NCI-H2081 treated with DMSO at 0.1 percent for 48 hours (cell line): Measurements from ENCODE around the gene MR1.
A peak's percentile ranks its signal among the peaks of the same experiment; 100 is the strongest.

ENCODE experiments used
- DNase-seq: peaks from one replicate; lab custom pipeline; 2025; lab: John Stamatoyannopoulos, UW

Gene MR1

GRCh38 chr1:181062836-181063428, 29.1 kb downstream of the MR1 start:
- DNase-seq, result no peak

GRCh38 chr1:181064011-181064623, 30.3 kb downstream of the MR1 start:
- no peak for DNase-seq

GRCh38 chr1:181064702-181065101, 30.9 kb downstream of the MR1 start:
- DNase-seq, result no peak

- DNase-seq, result no peak
Measured at GRCh38 chr1:181073638-181074037, 39.9 kb downstream of the MR1 start.

GRCh38 chr1:181075766-181076350, 42.1 kb downstream of the MR1 start:
- DNase-seq, result no peak

GRCh38 chr1:181076852-181077251, 43.1 kb downstream of the MR1 start:
- no peak for DNase-seq

GRCh38 chr1:181077576-181078242, 43.9 kb downstream of the MR1 start:
- no peak for DNase-seq

GRCh38 chr1:181079382-181079781, 45.6 kb downstream of the MR1 start:
- no peak for DNase-seq

- no peak for DNase-seq
Measured at GRCh38 chr1:181079920-181080319, 46.1 kb downstream of the MR1 start.

GRCh38 chr1:181080556-181080955, 46.8 kb downstream of the MR1 start:
- no peak for DNase-seq

- DNase-seq, result peak; percentile 44
Measured at GRCh38 chr1:181081395-181081794, 47.6 kb downstream of the MR1 start.

GRCh38 chr1:181083842-181084605, 50.2 kb downstream of the MR1 start:
- DNase-seq, result no peak

- no peak for DNase-seq
Measured at GRCh38 chr1:181084606-181084969, 50.8 kb downstream of the MR1 start.

- DNase-seq, result no peak
Measured at GRCh38 chr1:181086091-181086490, 52.3 kb downstream of the MR1 start.

GRCh38 chr1:181086926-181087325, 53.1 kb downstream of the MR1 start:
- DNase-seq, result no peak

GRCh38 chr1:181087400-181087901, 53.7 kb downstream of the MR1 start:
- no peak for DNase-seq

GRCh38 chr1:181088079-181089016, 54.6 kb downstream of the MR1 start, which contains the start of gene IER5:
Gene IER5 (plus strand): TSS chr1:181088700. CDS start chr1:181088903, 203 bp downstream.
- DNase-seq, result peak; percentile 87

GRCh38 chr1:181089017-181089675, 55.4 kb downstream of the MR1 start:
- no peak for DNase-seq

- DNase-seq, result no peak
Measured at GRCh38 chr1:181089676-181090544, 56.1 kb downstream of the MR1 start.
